DMS153 (cell line): ENCODE measurements around the gene TGM3.

Experiments used
- DNase-seq: peaks from one replicate; lab custom pipeline; 2025; lab: John Stamatoyannopoulos, UW

Gene TGM3

DNA sequence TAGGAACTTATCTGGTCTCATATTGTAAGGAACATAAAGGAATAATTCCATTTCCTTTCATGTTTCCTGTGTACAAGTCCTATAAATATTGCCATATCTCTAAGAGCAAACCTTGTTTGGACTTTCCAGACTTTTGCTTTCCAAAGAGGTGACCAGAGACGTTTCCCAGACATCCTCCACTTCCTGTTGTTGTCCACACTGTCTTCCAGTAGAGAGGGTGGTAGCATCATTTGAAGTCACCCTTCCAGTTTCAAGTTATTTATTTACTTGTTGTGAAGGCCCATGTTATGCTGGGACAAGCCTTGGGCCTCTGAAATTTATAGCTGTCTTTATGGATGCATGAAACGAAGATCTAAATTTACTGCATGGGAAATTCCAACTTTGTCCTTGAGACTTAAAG is 10.6 kb upstream of the TGM3 start:
- DNase-seq: no peak

DNA sequence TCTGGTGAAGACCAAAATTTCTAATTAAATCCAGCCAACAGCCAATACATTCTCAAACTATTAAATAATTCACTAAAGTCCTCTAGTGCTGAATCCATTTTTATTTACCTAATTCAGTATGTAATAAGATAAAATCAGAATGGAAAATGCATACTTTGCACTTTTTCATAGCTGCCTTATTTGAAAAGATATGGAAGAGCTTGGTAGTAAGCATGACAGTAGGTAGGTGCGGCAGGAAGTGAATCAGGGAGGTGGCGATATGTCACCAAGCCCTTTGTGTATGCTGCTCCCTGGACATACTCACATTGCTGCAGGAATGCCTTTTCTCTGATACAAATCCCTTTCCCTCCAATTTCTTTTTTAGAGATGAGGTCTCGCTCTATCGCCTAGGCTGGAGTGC is 10.2 kb upstream of the TGM3 start:
- DNase-seq: no peak

DNA sequence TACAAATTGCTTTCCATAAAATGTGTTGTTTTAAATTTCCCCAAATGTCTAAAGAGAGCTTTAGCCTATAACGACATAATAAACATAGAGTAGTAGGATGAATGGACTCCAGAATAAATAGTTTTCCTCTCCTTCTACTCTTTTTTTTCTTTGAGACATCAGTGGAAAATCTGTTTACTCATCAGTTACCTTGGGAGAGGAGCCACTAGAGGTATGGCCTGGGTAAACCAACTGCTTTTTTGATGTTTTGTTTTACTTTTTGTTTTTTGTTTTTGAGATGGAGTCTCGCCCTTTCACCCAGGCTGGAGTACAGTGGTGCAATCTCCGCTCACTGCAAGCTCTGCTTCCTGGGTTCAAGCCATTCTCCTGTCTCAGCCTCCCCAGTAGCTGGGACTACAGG is 8.3 kb upstream of the TGM3 start:
- DNase-seq: no peak

DNA sequence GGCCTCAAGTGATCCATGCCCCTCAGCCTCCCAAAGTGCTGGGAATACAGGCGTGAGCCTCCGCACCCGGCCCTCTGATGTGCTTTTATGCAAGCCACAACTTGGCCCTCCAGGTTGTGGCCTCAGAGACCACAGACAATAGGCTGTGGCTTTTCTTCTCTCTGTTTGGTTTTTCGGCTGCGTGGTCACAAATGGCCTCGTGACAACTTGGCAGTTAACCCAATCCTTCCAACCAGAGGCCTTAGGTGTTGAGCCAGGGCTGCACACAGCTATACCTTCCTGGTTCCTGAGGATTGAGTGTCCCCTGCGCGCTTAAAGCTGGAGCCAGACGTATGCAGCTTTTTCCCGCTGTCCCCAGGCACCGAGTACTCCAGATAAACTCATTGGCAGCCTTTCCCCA is 6.3 kb upstream of the TGM3 start:
- peak; percentile 43 for DNase-seq

DNA sequence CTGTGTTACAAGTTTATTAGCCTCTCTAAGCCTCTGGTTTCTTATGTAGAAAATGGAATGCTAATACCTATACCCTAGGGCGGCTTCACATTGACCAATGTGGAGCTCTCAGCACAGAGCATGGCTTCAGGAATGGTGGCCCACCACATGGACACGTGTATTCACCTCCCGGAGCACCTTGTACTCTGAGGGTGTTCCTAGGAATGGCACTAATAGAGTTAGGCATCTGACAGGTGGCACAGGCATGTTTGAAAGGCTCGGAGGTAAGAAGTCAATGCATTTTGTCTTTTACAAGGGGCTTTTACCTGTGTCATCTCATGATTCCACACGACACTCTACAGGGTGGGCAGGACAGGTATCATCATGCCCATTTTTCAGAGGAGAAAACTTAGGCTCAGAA is 5.3 kb upstream of the TGM3 start:
- no peak for DNase-seq

DNA sequence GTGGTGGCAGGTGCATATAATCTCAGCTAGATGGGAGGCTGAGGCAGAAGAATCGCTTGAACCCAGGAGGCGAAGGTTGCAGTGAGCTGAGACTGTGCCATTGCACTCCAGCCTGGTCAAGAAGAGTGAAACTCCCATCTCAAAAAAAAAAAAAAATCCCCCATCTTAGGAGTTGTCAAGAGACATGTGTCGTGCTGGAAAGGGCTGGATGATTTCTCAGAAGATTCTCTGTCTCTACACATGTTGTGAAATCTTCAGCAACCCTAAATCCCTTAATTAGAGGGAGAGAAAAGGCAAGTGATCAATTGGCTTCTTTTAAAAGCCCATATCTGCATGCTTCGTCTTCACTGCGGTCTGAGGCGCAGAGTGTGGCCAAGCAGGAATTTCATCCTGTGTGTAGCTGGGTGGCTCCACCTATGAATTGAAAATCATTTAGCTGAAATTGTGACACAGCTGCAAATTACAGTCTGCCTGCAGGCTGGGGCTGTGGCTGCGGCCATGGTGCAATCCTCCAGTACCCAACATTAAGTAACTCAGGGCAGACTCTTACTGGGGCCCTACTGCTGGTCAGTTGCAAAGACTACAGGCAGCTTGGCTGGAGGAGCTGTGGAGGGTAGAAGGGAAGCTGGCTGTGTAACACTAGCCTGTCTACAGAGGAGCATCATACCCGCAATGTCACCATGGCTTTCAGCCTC is 3.2 kb upstream of the TGM3 start:
- no peak for DNase-seq

DNA sequence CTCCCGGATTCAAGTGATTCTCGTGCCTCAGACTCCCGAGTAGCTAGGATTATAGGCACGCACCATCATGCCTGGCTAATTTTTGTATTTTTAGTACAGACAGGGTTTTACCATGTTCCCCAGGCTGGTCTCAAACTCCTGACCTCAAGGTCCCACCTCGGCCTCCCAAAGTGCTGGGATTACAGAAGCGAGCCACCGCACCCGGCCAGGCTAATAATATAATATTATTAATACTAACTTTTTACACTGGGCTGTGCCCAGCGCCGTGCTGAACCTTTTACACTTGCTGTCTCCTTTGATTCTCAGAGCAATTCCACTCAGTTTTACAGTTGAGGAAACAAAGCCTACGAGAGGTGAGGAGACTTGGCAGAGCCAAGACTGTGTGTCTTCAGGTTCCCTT is 2.3 kb upstream of the TGM3 start:
- no peak for DNase-seq

DNA sequence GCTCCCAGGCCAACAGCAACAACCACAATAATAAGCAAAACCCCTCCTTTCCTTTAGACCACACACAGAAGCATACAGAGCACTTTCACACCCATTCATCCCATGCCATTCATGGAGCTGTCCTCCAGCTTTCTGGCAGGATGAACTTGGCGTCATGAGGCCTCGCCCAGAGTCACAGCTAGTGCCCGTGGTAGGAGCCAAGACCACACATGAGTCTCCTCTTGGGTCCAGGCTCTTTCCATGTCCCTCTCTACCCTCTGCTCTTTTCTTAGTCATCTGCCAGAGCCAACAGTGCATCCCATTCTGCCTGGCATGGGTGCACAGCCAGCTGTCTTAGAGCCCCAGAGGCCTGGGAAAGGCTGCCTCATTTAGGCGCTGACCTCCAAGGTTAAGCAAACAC is 1.8 kb upstream of the TGM3 start:
- no peak for DNase-seq

DNA sequence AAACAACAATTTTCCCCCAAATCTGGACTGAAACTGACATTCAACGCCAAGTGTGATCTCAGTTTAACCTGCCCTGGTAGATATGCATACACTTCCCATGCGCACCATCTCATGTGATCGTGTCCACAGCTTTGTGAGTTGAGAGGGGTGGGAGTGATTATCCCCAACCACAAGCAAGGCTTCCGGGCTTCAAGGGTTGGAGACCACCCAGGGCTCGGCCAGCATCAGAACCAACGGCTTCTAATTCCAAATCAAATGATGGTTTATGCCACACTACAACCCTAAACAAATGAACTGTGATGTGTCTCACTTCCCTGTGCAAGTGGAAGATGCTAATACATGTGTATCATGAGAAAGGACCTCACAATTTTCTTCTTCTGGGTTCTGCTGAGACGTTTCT is 515 bp upstream of the TGM3 start:
- DNase-seq: no peak

DNA sequence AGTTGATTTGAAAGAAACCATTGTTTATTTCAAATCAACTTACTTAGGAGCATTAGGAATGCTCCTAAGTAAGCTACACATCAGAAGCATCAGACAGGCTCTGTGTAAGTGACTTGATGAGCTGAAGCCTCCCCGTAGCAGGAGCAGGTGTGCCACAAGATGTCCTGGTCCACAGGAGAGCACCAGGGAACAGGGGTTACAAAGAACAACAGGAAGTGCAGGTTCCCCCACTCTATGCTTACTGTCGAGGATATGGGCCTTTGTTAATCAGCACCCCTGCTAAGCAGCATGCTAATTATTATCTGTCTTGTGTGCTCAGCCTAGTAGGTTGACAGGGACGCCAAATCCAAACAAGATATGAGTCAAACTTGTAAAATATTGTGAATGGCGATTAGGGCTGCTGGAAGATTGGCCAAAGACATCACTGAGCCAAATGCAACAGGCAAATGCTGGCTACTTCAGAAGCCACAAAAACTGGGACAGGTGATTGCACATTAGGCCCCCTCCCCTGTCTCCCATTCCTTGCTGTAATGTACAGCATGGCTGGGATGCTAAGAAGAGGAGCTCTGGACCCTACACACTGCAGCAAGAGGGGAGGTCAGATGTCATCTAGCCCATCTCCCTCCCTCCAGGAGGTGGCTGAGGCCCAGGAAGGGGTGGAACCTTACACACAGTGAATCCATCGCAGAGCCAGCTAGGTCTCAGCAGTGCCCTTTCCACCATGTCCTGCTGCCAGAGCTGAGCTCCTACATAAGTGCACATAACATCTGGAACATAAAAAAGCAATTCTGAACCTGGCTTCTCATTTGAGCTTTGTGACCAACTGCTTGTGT is 939 bp downstream of the TGM3 start:
- DNase-seq: no peak

DNA sequence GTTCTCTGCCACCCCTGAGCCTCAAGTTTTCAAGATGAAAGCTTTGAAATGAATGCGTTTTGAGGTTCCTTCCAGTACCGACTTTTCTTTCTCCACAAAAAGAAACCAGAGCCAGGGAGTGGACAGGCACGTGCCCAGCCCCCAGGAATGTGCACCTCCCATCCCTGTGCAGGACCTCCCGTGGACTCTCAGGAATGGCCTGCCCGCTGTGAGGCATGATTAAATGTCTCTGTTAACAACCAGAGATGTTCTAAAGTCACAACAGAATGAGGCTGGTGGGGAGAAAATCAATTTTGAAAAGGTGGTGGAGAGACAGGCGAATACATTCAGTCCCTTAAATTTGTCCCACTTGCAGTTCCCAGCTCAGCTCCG is 1.5 kb downstream of the TGM3 start:
- no peak for DNase-seq

DNA sequence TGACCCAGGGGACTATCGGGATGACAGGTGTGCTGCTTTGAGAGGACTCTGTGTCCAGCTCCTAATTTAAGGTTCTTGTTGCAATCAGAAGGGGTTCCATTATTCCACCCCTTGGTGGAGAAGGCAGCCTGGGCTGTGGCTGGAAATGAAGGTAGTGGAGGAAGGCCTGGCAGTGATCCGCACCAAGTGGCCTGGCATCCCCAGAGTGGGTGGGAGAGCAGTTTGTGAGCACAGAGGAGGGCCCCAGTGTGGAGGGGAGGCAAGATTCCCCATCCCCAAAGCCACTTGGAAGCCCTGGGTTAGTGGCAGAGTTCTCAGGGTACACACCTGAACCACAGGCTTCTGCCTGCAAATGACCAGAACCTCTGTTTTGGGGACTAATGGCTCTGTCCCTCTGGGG is 2.3 kb downstream of the TGM3 start:
- no peak for DNase-seq

DNA sequence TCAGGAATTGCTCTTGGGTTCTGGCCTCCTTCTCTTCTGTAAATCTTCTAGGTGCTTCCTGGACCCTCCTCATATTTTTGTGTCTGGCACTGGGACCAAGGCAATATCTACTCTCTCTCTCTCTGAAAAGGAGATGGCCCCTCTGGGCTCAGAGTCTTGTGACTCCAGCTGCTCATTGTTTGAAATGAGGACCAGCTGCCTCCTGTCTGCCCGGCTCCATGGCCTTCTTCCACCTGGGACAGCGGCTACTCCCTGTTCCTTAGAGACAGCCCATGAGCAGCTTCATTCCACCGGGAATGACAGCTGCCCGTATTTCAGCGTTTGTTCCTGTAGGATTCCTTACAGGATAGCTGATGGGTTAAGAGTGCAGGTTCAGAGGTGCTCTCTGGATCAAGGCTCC is 2.9 kb downstream of the TGM3 start:
- DNase-seq: no peak

DNA sequence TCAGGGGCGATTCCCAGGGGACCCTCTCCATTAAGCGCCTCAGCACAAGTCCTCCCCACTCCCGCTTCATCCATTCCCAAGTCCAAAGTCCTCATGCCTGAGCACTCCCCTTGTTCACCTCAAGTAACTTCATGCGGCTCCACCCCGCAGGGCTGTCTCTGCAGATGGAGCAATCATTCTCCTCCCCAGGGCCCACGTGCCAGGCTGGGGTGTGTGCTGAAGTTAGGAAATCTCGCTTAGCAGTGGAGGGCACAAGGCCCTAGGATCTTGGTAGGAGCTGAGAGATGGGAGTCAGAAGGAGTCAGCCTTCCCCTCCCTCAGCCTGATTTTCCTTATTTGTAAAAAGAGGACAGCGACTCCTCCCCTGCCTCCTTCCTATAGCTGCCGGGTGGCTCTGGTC is 3.5 kb downstream of the TGM3 start:
- no peak for DNase-seq

DNA sequence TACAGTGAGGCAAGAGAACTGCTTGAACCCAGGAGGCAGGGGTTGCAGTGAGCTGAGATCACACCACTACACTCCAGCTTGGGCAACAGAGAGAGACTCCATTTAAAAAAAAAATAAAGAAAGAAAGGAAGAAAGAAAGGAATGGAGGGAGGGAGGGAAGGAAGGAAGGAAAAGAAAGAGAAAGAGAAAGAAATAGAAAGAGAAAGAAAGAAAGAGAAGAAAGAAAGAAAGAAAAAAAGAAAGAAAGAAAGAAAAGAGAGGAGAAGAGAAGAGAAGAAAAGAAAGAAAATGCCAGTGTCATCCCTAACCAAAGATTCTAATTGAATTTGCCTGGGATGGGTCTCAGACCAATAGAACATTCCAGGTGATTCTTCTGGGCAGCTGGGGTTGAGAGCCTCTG is 4.2 kb downstream of the TGM3 start:
- no peak for DNase-seq

DNA sequence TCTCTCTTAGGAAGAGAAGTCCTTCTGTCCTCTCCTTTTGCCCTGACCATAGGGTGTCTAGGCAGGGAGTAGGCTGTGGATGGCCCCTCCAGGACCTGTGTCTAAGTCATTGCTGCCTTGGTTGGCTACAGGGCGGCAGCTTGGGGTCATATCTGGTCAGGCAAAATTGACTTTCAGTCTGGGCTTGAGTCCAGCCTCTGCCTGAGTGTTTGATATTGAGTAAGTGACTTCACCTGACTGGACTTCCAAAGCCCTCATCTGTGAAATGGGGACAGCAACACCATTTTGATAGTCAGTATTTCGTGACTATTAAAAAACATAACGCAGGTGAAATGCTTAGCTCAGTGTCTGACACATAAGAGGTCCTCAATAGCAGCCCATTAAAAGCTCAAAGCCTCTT is 4.6 kb downstream of the TGM3 start:
- no peak for DNase-seq

DNA sequence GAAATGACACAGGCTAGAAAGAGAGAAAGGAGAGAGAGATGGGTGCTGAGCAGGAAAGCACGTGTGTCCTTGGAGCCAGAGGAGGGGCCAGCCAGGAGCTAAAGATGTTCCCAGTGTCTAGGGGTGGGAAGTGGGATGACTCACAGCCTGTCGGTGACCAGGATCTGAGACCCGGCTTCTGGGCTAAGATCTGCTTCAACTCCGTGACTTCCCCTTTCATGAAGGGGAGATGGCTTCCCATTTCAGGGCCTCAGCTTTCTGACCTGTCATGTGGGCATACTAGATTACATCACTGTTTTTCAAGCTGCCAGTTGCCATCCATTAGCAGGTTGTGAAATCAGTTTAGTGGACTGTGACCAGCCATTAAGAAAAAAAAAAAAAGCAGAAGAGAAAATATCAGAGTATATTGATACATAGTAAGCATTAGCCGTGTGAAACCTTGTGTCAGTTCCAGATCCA is 5.4 kb downstream of the TGM3 start:
- no peak for DNase-seq

DNA sequence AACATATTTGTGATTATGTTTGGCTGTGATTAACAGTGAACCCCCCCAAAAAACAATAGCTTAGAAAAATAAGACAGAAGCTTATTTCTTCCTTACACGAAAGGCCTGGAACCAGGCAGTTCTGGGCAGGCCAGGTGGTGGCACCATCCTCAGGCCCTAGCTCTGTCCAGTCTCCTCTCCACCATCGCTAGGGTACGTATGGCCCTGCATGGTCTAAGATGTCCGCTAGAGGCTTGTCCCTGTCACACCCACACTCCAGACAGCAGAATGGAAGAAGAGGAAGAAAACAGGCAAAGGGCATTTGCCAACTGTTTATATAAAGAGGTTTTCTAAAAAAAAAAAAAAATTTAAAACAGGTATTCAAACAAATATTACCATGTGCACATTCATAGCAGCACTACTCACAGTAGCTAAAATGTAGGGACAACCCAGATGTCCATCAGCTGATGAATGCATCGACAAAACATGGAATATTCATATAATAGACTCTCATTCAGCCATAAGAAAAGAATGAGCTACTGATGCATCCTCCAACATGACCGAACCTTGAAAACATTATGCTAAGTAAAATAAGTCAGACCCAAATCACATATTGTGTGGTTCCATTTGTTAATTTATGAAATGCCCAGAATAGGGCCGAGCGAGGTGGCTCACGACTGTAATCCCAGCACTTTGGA is 6.7 kb downstream of the TGM3 start:
- DNase-seq: no peak

DNA sequence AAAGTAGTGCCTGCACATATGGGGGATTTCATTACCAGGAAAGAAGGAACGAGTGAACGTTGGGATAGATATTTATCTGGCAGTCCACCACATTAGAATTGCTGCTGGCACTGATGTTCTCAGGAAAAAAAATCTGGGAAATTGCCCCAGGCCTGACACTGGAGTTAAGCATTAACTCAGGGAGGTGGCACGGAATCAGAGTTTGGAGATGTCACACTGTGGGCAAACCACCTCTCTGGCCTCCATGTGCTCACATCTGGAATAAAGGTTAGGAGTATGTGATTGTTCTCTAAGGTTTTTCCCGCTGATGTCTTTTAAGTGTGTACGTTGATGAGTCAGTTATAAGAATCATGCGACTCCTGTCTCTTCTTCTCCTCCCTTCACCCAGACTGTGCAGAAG is 7.9 kb downstream of the TGM3 start:
- DNase-seq: no peak

DNA sequence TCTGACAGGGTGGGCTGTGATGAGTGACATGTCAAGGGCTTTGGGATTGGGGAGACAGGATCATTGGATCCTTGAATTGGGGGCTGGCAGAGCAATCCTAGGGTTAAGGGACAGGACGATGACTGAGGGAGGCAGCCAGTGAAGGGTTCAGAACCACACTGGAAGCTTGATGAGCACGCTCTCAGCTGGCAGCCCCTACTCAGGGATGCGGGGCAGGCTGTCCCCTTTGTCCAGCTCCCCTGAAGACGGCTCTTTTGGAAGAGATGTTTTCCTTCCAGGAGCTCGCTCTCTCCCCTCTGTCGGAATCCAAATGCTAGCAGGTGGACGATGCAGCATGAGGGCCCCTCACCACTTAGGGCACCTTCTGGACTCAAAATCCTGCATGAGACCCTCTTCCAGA is 8.4 kb downstream of the TGM3 start:
- no peak for DNase-seq

DNA sequence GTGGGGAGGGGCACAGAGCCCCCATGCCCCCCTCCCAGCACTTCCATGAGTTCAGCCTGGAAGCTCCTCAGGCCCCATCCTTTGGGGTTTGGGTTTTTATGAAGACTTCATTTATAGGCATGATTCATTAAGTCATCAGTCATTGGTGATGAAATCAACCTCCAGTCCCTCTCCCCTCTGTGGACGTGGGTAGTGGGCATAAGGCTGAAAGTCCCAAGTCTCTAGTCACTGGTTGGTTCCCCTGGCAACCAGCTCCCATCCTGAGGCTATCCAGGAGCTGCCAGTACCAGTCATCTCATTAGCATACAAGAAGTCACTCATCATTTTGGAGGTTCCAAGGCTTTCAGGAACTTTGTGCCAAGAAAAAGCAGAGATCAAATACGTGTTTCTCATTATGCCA is 9.2 kb downstream of the TGM3 start:
- DNase-seq: no peak

DNA sequence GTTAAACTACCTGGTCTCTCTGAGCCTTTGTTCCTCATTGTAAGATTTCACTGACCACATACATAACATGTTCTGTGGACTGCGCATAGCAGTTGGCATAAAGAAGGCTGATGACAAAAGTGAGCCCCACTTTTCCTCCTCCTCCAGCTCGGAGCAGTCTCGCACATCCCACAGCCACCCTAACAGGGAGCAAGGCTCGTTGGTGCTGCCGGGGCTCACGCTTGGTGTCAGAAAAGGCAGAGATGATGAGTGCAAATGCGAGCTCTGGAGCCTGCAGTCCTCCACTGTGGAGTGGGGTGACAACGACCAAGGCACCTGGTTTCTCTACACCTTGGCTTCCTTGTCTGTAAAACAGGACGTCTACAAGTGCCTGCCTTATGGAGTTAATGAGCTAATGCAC is 9.7 kb downstream of the TGM3 start:
- no peak for DNase-seq

DNA sequence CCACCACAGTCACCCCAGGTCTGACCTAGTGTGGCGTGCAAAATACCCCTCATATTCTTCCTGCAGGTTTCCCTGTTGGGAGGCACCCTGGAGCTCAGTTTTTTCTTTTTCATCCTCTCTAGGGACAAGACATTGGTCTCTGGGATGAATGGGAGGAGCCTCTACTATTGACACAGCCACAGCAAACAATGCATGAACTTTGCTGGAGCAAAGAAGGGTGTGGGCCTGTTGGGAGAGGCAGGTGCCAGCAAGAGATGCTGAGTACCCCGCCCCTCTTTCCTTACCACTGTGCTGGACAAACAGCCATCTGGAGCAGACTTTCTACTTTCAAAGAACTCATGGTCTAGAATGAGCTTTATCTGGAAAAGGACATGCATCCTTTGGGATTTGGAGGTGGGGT is 10.1 kb downstream of the TGM3 start:
- peak; percentile 99 for DNase-seq
